Muscle of leg (tissue), 11 donors: Measurements from ENCODE around the gene TRDMT1. TPM values are rescaled to one million over a fixed set of nuclear protein-coding genes. Genes with fewer than 3 reads are reported as not detected.
A peak's percentile ranks its signal among the peaks of the same experiment; 100 is the strongest.

Experiments used
- DNase-seq: peaks from one replicate; pipeline ENCODE4 v3.0.0; 2013
- H3K27ac ChIP-seq: one replicate; pipeline ENCODE4 v1.5.1; 2013; ENCODE audit warnings: mild to moderate bottlenecking, low read length, control low read depth
- H3K27me3 ChIP-seq: one replicate; pipeline ENCODE4 v1.6.1; 2013; ENCODE audit warnings: low read length; ENCODE audit not compliant: control insufficient read depth, insufficient read depth
- H3K36me3 ChIP-seq: one replicate; pipeline ENCODE4 v1.6.1; 2013; ENCODE audit warnings: low read length; ENCODE audit not compliant: control insufficient read depth, insufficient read depth
- H3K4me1 ChIP-seq: one replicate; pipeline ENCODE4 v1.6.1; 2013; ENCODE audit warnings: low read length; ENCODE audit not compliant: control insufficient read depth, insufficient read depth
- H3K4me3 ChIP-seq: one replicate; pipeline ENCODE4 v1.5.1; 2013; ENCODE audit warnings: low read length, control low read depth
- H3K9me3 ChIP-seq: replicated peaks from 2 replicates; pipeline ENCODE4 v1.6.1; 2013; ENCODE audit warnings: low read depth, low read length; ENCODE audit not compliant: control insufficient read depth
- WGBS: methylation state at CpG from one replicate; pipeline ENCODE4 v1.1.5; 2013; ENCODE audit warnings: missing lambda C conversion rate; ENCODE audit not compliant: insufficient coverage; 5-methylcytosine and 5-hydroxymethylcytosine counted together
- polyA plus RNA-seq, 8 donors: library from polyadenylated mRNA; unstranded; fragments of 120-200 nt; gene quantifications; one replicate each; pipeline versions ENCODE4 v1.2.1 to v1.2.3, GENCODE V29; 2013; ENCODE audit warnings: inconsistent platforms in 1 of 8, low replicate concordance in 1 of 8; ENCODE audit not compliant: insufficient read length in 8 of 8, insufficient read depth in 1 of 8
- total RNA-seq: library from RNA; stranded (reverse); fragments of 120-200 nt; gene quantifications from one replicate; pipeline ENCODE4 v1.2.4, GENCODE V29; 2013

Gene TRDMT1
- total and polyA plus RNA-seq, 9 donors, result 4.7 to 11.5 (median 7.1) TPM

DNA sequence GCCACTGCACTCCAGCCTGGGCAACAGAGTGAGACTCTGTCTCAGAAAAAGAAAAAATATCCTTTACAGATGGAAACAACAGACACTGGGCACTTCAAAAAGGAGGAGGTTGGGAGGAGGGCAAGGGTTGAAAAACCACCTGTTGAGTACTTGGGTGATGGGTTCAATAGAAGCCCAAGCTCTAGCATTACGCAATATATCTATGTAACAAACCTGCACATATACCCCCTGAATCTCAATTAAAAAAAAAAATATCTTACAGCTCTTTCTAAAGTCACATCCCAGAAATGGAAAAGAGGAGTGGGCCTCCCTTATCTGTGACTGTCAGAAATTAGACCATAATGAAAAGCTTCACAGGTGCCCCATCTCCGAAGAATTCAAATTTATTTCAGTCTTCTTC is 38.6 kb upstream of the TRDMT1 start:
- Histone ChIP-seq H3K27ac (no peak overlapping the region), H3K36me3 (peaks cover 21% of the 10 kb centered on the region), H3K4me1 (peaks cover 3% of the 10 kb centered on the region), H3K4me3 (no peak overlapping the region), H3K9me3 (no peaks in the 10 kb centered on the region), H3K27me3 (no peaks in the 10 kb centered on the region)
- WGBS, result no CpG with 5 or more reads among the region's 2 CpGs
- no peak for DNase-seq

DNA sequence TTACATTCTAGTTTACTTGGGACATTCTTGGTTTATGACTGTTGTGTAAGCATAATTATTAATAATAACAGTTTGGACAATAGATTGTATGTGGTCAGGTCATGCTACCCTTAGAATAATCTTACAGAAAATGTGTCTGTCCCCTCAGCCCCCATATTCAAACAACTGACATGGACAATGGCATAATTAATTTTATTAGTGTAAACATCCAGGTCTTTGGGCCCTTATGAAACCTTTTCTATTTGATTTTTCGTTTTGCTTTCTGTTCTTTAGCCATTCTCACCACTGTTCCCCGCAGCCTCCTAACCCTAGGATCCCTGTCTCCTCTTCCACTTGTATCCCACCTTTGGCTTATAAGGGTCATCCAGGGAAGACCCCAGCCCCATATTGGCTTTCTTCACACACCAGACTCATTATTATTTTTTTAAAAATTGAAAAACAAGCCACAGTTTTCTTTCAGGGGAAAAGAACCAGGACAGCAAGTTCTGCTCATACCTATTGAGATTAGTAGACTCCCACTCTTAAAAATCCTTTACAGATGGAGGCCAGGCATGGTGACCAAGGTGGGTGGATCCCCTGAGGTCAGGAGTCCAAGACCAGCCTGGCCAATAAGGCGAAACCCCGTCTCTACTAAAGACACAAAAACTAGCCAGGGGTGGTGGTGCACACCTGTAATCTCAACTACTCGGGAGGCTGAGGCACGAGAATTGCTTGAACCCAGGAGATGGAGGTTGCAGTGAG is 38.0 kb upstream of the TRDMT1 start:
- Histone ChIP-seq H3K4me1 (peaks cover 9% of the 10 kb centered on the region), H3K4me3 (no peak overlapping the region), H3K27me3 (no peaks in the 10 kb centered on the region), H3K36me3 (peaks cover 26% of the 10 kb centered on the region), H3K9me3 (no peaks in the 10 kb centered on the region), H3K27ac (no peak overlapping the region)
- no peak for DNase-seq
- 84% methylated on average over 3 of the region's 6 CpGs for WGBS

DNA sequence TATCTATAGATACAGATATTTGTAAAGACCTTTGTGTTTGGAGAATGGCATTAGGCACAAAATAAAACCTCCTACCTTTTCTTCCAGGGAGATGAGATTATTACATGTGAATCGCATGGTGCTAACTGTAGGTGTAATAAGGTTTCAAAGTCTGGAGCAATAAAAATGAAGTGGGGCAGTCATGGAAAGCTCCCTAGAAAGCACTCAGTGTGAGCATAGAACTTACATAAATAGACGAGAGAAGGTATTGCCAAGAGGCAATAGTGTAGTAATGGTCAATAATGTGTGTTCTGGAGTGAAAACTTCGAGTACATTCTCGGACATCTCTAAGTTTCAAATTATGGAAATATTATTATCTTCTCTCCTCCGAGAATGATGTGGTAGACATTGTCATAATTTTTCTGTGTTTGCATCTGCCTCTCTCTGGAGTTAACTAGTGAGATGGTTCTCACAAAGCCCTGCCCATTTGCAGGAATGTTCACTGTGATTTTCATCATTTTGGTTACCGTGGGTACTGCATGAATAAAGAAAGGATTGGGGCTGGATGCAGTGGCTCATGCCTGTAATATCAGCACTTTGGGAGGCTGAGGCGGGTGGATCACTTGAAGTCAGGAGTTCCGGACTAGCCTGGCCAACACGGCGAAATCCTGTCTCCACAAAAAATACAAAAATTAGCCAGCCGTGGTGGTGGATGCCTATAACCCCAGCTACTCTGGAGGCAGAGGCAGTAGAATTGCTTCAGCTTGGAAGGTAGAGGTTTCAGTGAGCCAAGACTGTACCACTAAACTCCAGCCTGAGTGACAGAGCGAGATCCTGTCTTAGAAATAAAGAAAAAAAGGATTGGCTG is 37.2 kb upstream of the TRDMT1 start:
- H3K27me3 ChIP-seq, result no peaks in the 10 kb centered on the region
- H3K36me3 ChIP-seq, result peaks cover 35% of the 10 kb centered on the region
- peak; percentile 59 for DNase-seq
- peaks cover 15% of the 10 kb centered on the region for H3K4me1 ChIP-seq
- no peaks in the 10 kb centered on the region for H3K9me3 ChIP-seq
- 31% methylated on average over 3 of the region's 12 CpGs for WGBS
- H3K27ac ChIP-seq, result peak overlapping the region; percentile 33
- no peak overlapping the region for H3K4me3 ChIP-seq

DNA sequence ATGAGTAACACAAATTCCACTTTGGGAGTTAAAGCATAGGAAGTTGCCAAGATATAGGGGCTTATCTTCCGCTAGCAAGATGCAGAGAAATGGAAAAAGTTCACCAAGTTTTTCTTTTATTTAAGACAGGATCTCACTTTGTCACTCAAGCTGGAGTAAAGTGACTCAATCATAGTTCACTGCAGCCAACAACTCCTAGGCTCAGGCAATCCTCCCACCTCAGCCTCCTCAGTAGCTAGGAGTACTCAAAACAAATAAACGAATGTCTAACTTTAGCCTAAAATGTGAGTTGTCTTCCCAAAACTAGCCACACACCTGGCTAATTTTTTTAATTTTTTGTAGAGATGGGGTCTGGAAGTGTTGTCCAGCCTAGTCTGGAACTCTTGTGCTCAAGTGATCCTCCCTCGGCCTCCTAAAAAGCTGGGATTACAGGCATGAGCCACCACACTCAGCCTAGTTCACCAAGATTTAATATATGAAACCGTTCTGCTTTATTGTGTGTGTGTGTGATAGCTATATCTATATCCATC is 36.5 kb upstream of the TRDMT1 start:
- Histone ChIP-seq H3K9me3 (no peaks in the 10 kb centered on the region), H3K36me3 (peaks cover 42% of the 10 kb centered on the region), H3K27ac (no peak overlapping the region), H3K27me3 (no peaks in the 10 kb centered on the region), H3K4me3 (no peak overlapping the region), H3K4me1 (peaks cover 19% of the 10 kb centered on the region)
- DNase-seq, result peak; percentile 41
- WGBS, result 100% methylated on average over 1 of the region's 4 CpGs

DNA sequence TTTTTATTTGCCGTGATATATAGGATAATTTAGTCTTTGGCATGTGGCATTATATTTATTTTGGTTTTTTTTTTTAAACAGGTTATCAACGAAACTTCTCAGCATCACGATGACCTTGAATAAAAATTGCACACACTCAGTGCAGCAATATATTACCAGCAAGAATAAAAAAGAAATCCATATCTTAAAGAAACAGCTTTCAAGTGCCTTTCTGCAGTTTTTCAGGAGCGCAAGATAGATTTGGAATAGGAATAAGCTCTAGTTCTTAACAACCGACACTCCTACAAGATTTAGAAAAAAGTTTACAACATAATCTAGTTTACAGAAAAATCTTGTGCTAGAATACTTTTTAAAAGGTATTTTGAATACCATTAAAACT is 35.7 kb upstream of the TRDMT1 start:
- Histone ChIP-seq H3K27ac (no peak overlapping the region), H3K9me3 (no peaks in the 10 kb centered on the region), H3K4me1 (peaks cover 22% of the 10 kb centered on the region), H3K27me3 (no peaks in the 10 kb centered on the region), H3K36me3 (peaks cover 50% of the 10 kb centered on the region), H3K4me3 (no peak overlapping the region)
- no peak for DNase-seq
- WGBS, result no CpG with 5 or more reads among the region's 5 CpGs

DNA sequence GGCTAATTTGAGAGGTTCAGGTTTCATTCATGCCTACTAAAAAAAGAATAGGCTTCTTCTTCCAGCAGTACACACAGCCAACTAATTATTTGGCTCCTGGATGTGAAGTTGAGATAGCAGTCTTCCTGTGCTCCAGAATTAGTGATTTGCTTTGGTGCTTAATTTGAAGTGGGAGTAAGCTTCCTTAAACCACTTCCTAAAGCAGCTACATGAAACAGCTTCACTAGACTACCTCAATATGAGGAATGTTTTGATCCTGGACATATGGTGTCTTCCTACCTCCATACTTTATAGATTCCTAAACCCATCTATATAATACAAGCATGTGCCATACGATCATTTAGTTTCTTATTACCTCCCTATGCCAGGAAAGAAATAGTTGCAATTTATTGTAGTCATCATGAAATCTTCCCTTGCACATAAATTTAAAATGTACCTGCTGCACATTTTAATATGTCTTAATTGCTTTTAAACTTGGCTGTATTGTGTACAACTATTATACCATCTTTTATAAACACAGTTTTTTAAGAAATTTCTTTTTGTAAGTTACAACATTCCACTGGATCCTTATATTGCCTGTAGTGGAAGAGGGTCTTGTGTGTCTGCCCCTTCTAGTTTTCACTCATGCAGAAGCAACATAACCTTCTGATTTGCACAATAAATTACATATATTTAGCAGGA is 35.1 kb upstream of the TRDMT1 start:
- Histone ChIP-seq H3K9me3 (no peaks in the 10 kb centered on the region), H3K4me1 (peaks cover 22% of the 10 kb centered on the region), H3K27ac (no peak overlapping the region), H3K4me3 (no peak overlapping the region), H3K36me3 (peaks cover 51% of the 10 kb centered on the region), H3K27me3 (no peaks in the 10 kb centered on the region)
- no CpG with 5 or more reads among the region's 1 CpG for WGBS
- DNase-seq, result peak; percentile 29

DNA sequence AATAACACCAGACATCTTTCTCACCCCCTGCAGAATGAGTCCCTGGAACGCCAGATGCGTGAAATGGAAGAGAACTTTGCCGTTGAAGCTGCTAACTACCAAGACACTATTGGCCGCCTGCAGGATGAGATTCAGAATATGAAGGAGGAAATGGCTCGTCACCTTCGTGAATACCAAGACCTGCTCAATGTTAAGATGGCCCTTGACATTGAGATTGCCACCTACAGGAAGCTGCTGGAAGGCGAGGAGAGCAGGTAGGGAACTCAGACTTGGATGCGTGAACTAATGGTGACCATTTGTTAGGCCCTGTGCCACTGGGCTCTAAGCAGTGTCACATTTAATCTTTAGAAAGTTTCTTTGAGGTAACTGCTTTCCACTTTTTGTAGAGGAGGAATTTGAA is 33.7 kb upstream of the TRDMT1 start:
- Histone ChIP-seq H3K27me3 (no peaks in the 10 kb centered on the region), H3K4me3 (no peak overlapping the region), H3K4me1 (peaks cover 22% of the 10 kb centered on the region), H3K36me3 (peaks cover 61% of the 10 kb centered on the region), H3K9me3 (no peaks in the 10 kb centered on the region), H3K27ac (peak overlapping the region; percentile 18)
- no peak for DNase-seq
- WGBS, result 49% methylated on average over 6 of the region's 8 CpGs

DNA sequence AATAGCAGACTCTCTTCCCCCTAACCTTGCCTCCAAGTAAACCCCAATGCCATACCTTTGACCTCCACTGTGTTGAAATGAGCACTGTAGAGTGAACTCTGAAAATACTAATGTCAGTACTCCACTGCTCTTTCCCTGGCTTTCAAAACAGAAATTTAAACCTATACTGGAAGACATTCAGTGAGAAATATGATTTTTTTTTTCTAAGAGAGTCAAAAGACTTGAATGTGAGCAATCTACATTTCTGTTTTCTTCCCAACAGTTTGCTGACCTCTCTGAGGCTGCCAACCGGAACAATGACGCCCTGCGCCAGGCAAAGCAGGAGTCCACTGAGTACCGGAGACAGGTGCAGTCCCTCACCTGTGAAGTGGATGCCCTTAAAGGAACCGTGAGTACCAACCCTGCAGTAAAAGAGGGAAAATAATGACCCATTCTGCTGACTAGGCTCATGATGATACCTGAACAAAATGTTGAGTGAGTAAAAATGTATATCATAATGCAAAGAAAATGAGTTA is 33.0 kb upstream of the TRDMT1 start:
- DNase-seq, result no peak
- peaks cover 61% of the 10 kb centered on the region for H3K36me3 ChIP-seq
- peaks cover 22% of the 10 kb centered on the region for H3K4me1 ChIP-seq
- no peaks in the 10 kb centered on the region for H3K9me3 ChIP-seq
- no peaks in the 10 kb centered on the region for H3K27me3 ChIP-seq
- no peak overlapping the region for H3K4me3 ChIP-seq
- 68% methylated on average over 5 of the region's 5 CpGs for WGBS
- peak overlapping the region; percentile 22 for H3K27ac ChIP-seq

DNA sequence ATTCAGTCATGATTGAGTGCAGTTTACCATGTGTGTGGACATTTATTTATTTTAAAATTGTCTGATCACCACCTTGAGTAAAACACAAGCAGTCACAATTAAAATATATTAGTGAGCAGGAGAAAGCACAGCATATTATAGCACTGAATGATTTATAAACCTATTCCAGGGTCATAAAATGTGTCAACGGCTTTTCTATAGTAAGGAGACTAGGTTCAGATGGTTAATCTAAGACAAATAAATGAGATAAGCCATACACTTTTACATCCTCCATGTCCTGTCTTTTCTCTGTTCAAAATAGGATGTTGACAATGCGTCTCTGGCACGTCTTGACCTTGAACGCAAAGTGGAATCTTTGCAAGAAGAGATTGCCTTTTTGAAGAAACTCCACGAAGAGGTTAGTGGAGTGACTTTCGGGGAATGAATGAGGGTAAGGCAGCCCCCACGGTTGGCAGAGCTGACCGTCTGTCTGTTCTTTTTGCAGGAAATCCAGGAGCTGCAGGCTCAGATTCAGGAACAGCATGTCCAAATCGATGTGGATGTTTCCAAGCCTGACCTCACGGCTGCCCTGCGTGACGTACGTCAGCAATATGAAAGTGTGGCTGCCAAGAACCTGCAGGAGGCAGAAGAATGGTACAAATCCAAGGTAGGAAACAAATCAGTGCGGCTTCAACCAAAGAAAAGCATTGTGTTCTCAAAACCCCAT is 32.0 kb upstream of the TRDMT1 start:
- 52% methylated on average over 11 of the region's 14 CpGs for WGBS
- DNase-seq, result no peak
- Histone ChIP-seq H3K9me3 (no peaks in the 10 kb centered on the region), H3K4me1 (peaks cover 22% of the 10 kb centered on the region), H3K27me3 (no peaks in the 10 kb centered on the region), H3K27ac (peak overlapping the region; percentile 37), H3K4me3 (no peak overlapping the region), H3K36me3 (peaks cover 61% of the 10 kb centered on the region)
